Testis (tissue), 3 donors: ENCODE measurements around the gene BIRC7. TPM values are rescaled to one million over a fixed set of nuclear protein-coding genes. Genes with fewer than 3 reads are reported as not detected.
"Not testable (repeated sequence)": the region's sequence is repeated elsewhere in the genome, so short reads cannot be mapped to it uniquely, and the experiment has no call there.

Experiments used
- DNase-seq: peaks from one replicate; pipeline ENCODE4 v3.0.0-alpha.2; 2019
- H3K27ac ChIP-seq, 2 donors: fragments of 200-600 bp; sonication (generic); one replicate each; pipeline ENCODE4 v1.5.1; 2019
- H3K27me3 ChIP-seq: fragments of 200-600 bp; sonication (generic); one replicate; pipeline ENCODE4 v1.5.1; 2019
- H3K36me3 ChIP-seq: fragments of 200-600 bp; sonication (generic); one replicate; pipeline ENCODE4 v1.5.1; 2017; ENCODE audit warnings: low read depth; ENCODE audit errors: missing control alignments
- H3K4me1 ChIP-seq: fragments of 200-600 bp; sonication (generic); one replicate; pipeline ENCODE4 v1.5.1; 2019
- H3K4me3 ChIP-seq, 2 donors: fragments of 200-600 bp; sonication (generic); one replicate each; pipeline ENCODE4 v1.5.1; 2017 to 2019
- H3K9me3 ChIP-seq: fragments of 200-600 bp; sonication (generic); one replicate; pipeline ENCODE4 v1.5.1; 2017
- CTCF ChIP-seq, 3 experiments: fragments of 450-650 bp in 2 of 3; fragments of 200-600 bp in 1 of 3; sonication (generic) in 1 of 3; IDR thresholded peaks; one replicate each; pipeline ENCODE4 v1.5.1; 2016 to 2019; ENCODE audit warnings: antibody characterized with exemption in 3 of 3, mild to moderate bottlenecking in 2 of 3, moderate library complexity in 1 of 3
- POLR2A ChIP-seq: fragments of 450-650 bp; IDR thresholded peaks from one replicate; pipeline ENCODE4 v1.6.1; 2017; ENCODE audit warnings: antibody characterized with exemption, mild to moderate bottlenecking, moderate library complexity
- WGBS, 2 donors: methylation state at CpG; one replicate each; pipeline ENCODE4 v1.1.5; 2018; 5-methylcytosine and 5-hydroxymethylcytosine counted together
- intact Hi-C: fragments of 100-400 bp; cut with DNase I; formaldehyde crosslinking; loops from one replicate; pipeline ENCODE4 v1.15.1; 2023; ENCODE audit warnings: low total_unique reads
- polyA plus RNA-seq: library from polyadenylated mRNA; stranded (reverse); fragments of 350-450 nt; fragmentation: Illumina TruSeq; extraction: RNeasy Lipid Tissue Mini Kit (QIAGEN cat#74804); gene quantifications from one replicate; pipeline ENCODE4 v1.2.3, GENCODE V29; 2014; ENCODE audit warnings: low read depth, low replicate concordance; ENCODE audit not compliant: insufficient read depth
- total RNA-seq, 2 donors: library from RNA; depleted of rRNA; stranded (reverse); fragments of >200 nt; gene quantifications; one replicate each; pipeline ENCODE4 v1.2.3, GENCODE V29; 2016

The BIRC7 gene
- total and polyA plus RNA-seq, 3 donors from 2014 or later: 0.24 to 0.33 (median 0.25) TPM

DNA sequence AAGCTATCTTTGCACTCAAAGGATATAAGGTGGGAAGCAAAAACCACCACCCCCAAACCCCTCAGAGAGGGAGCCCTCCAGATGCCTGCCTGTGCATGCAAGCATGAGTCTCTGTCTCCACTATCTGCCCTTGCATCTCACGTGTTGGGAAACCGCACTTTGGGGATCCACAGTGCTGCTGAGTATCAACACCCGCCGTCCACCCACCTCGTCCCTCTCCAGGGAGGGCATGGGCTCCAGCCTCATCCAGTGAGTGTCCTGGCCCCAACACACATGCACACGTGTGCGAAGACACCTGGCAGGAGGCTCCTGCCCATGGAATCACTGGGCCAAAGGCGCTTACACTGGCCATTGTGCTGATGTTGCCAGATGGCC is 16.3 kb upstream of the BIRC7 start:
- TF ChIP-seq POLR2A (no peak), CTCF (IDR thresholded peaks at IDR 0.05) (no peak)
- intact Hi-C loops: no loop called here
- Histone ChIP-seq H3K27ac (no peak overlapping the region), H3K4me3 (no peak overlapping the region), H3K4me1 (peaks cover 14% of the 10 kb centered on the region), H3K27me3 (no peaks in the 10 kb centered on the region), H3K36me3 (no peaks in the 10 kb centered on the region), H3K9me3 (no peaks in the 10 kb centered on the region)
- 78 to 83% methylated on average over 7 to 8 of the region's 8 CpGs for WGBS, 2 donors
- DNase-seq: no peak

DNA sequence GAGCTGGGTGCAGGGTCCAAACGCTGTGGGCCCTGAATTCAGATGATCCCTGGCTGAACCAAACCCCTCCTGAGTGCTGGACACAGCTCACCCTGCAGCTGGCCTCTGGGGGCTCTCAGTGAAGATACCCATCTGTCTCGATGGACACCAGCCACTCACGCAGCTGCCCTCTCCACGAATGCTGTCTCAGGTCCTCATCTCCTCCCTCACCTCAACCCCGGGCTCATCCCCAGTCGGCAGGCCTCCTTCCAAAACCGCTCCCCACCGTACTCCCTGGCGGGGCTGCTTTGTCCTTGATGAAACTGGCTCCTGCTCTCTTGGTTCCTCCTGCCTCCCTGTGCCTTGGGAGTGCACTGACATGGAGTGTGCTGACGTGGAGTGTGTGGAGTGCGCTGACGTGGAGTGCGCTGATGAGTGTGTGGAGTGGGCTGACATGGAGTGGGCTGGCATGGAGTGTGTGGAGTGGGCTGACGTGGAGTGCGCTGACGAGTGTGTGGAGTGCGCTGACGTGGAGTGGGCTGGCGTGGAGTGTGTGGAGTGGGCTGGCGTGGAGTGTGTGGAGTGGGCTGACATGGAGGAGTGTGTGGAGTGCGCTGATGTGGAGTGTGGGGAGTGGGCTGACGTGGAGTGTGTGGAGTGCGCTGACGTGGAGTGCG is 15.7 kb upstream of the BIRC7 start:
- no peak overlapping the region for H3K27ac ChIP-seq
- H3K27me3 ChIP-seq: no peaks in the 10 kb centered on the region
- 73 to 79% methylated on average over 24 to 25 of the region's 25 CpGs for WGBS, 2 donors
- peaks cover 14% of the 10 kb centered on the region for H3K4me1 ChIP-seq
- no peak for DNase-seq
- TF ChIP-seq POLR2A: no peak
- TF ChIP-seq CTCF (IDR thresholded peaks at IDR 0.05): no peak
- H3K4me3 ChIP-seq: no peak overlapping the region
- H3K9me3 ChIP-seq: no peaks in the 10 kb centered on the region
- no peaks in the 10 kb centered on the region for H3K36me3 ChIP-seq
- intact Hi-C loops: no loop called here

DNA sequence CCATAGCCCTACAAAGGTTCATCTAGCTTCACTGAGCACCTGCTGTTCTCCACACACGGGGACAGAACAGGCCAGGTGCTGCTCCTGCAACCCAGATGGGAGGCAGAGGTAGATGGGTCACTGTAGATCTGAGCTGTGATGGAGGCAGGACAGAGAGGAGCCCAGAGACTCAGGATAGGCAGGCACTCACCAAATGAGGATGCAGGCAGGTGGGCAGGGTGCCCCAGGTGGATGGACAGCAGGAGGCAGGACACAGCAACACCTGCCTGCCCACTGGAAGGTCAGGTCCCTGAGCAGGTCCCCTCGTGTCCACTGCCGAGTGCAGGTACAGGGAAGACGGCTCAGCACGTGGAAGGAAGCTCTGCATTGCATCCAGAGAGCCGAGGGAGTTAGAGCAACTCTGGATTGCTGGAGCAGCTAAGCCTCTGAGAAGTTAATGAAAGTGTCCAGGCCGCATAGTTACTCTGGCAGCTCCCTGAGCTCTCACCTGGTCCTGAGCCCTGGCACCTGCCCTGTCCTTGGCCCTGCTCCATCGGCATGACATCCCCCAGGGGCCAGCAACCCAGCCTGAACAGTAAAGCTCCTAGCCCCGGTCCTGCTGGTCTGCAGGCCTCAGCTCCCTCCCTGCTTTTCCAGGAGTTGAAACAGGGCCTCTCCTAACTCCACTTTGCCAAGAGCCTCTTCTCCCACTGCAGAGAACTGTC is 14.9 kb upstream of the BIRC7 start:
- no peak for DNase-seq
- Histone ChIP-seq H3K27ac (no peak overlapping the region), H3K27me3 (no peaks in the 10 kb centered on the region), H3K4me3 (no peak overlapping the region), H3K4me1 (peaks cover 12% of the 10 kb centered on the region), H3K9me3 (no peaks in the 10 kb centered on the region), H3K36me3 (no peaks in the 10 kb centered on the region)
- 58 to 76% methylated on average over 8 to 9 of the region's 9 CpGs for WGBS, 2 donors
- intact Hi-C loops: no loop called here
- TF ChIP-seq POLR2A (no peak), CTCF (IDR thresholded peaks at IDR 0.05) (no peak)

DNA sequence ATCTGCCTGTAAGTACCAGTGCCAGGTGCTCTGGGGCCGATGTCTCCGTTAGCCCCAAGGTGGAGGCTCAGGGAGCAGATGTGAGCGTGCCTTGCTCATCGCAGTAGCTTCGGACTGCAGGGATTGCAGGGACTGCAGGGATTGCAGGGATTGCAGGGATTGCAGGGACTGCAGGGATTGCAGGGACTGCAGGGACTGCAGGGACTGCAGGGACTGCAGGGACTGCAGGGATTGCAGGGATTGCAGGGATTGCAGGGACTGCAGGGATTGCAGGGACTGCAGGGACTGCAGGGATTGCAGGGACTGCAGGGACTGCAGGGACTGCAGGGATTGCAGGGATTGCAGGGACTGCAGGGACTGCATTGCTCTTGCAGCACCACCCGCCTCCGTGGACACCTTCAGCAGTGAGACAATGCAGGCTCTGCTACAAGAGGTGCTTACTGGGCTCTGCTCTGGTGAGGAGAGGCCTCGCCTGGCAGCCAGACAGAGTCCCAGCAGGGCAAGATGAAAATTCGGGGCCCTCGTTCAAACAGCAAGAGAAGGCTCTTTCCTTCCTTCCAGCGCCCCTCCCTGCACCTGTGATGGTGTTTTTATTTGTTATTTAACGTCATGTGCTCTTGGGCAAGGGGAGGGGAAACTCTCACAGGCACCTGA is 14.2 kb upstream of the BIRC7 start:
- H3K27me3 ChIP-seq, H3K27ac ChIP-seq, H3K4me3 ChIP-seq, H3K36me3 ChIP-seq, intact Hi-C loops, H3K9me3 ChIP-seq, DNase-seq: not testable (repeated sequence)
- peaks cover 10% of the 10 kb centered on the region for H3K4me1 ChIP-seq
- WGBS, 2 donors: 79 to 85% methylated on average over 12 of the region's 12 CpGs

- no peak for TF ChIP-seq CTCF (IDR thresholded peaks at IDR 0.05)
- no peak for DNase-seq
- Histone ChIP-seq H3K4me1 (peaks cover 6% of the 10 kb centered on the region), H3K36me3 (no peaks in the 10 kb centered on the region), H3K9me3 (no peaks in the 10 kb centered on the region), H3K4me3 (no peak overlapping the region), H3K27ac (no peak overlapping the region), H3K27me3 (no peaks in the 10 kb centered on the region)
- 76 to 80% methylated on average over 1 to 7 of the region's 7 CpGs for WGBS, 2 donors
- intact Hi-C loops: no loop called here
Observed at GRCh38 chr20:63222541-63222940, 13.2 kb upstream of the BIRC7 start.
